ENCODE results near the gene SLC27A5. TPM values are rescaled to one million over a fixed set of nuclear protein-coding genes. Genes with fewer than 3 reads are reported as not detected.
A peak's percentile ranks its signal among the peaks of the same experiment; 100 is the strongest.

SLC27A5 gene
- total and polyA plus RNA-seq, 2 experiments from 2014 or later: 9.0 to 19.1 TPM

GRCh38 chr19:58519087-58519354 lies 7.2 kb upstream of the SLC27A5 start:
- H3K4me1 ChIP-seq (ENCODE audit: insufficient read depth): peaks cover 26% of the 10 kb centered on the region
- 0% methylated on average over 14 of the region's 14 CpGs for WGBS (ENCODE audit: low lambda C conversion rate, missing lambda C conversion rate)
- H3K9me2 ChIP-seq (replicated peaks; ENCODE audit: insufficient read depth): no peaks in the 10 kb centered on the region
- TF ChIP-seq CTCF (IDR thresholded peaks at IDR 0.05; ENCODE audit: poor library complexity) (peak; percentile 65), EZH2phosphoT487 (IDR thresholded peaks at IDR 0.05; ENCODE audit: low read depth, severe bottlenecking, unreplicated experiment) (no peak)
- H3K4me2 ChIP-seq: peak overlapping the region; percentile 99
- no peaks in the 10 kb centered on the region for H3K9me3 ChIP-seq (ENCODE audit: low read depth)
- no peaks in the 10 kb centered on the region for H3K27me3 ChIP-seq
- H3K36me3 ChIP-seq (replicated peaks; ENCODE audit: insufficient read depth, low read depth): no peaks in the 10 kb centered on the region
- H2AFZ ChIP-seq: peak overlapping the region; percentile 93
- peaks cover 5% of the 10 kb centered on the region for H4K20me1 ChIP-seq (ENCODE audit: insufficient read depth, poor library complexity, severe bottlenecking)
- H3K4me3 ChIP-seq: peak overlapping the region; percentile 90
- H3K79me2 ChIP-seq: peaks cover 48% of the 10 kb centered on the region
- peak overlapping the region; percentile 99 for H3K27ac ChIP-seq
- DNase-seq (ENCODE audit: low spot score): peak; percentile 90

GRCh38 chr19:58518256-58519086 lies 6.7 kb upstream of the SLC27A5 start:
- H3K4me3 ChIP-seq: peak overlapping the region; percentile 90
- 26% methylated on average over 22 of the region's 22 CpGs for WGBS (ENCODE audit: low lambda C conversion rate, missing lambda C conversion rate)
- no peak for TF ChIP-seq CTCF (IDR thresholded peaks at IDR 0.05; ENCODE audit: poor library complexity)
- TF ChIP-seq EZH2 (IDR thresholded peaks at IDR 0.05; ENCODE audit: borderline replicate concordance): no peak
- no peak for TF ChIP-seq EZH2phosphoT487 (IDR thresholded peaks at IDR 0.05; ENCODE audit: low read depth, severe bottlenecking, unreplicated experiment)
- H3K4me2 ChIP-seq: peak overlapping the region; percentile 99
- H2AFZ ChIP-seq: peak overlapping the region; percentile 93
- H3K27ac ChIP-seq: peak overlapping the region; percentile 99
- no peaks in the 10 kb centered on the region for H3K9me2 ChIP-seq (replicated peaks; ENCODE audit: insufficient read depth)
- no peaks in the 10 kb centered on the region for H3K9me3 ChIP-seq (ENCODE audit: low read depth)
- peaks cover 48% of the 10 kb centered on the region for H3K79me2 ChIP-seq
- H4K20me1 ChIP-seq (ENCODE audit: insufficient read depth, poor library complexity, severe bottlenecking): peaks cover 5% of the 10 kb centered on the region
- no peaks in the 10 kb centered on the region for H3K36me3 ChIP-seq (replicated peaks; ENCODE audit: insufficient read depth, low read depth)
- H3K27me3 ChIP-seq: no peaks in the 10 kb centered on the region
- no peak for DNase-seq (ENCODE audit: low spot score)
- peaks cover 30% of the 10 kb centered on the region for H3K4me1 ChIP-seq (ENCODE audit: insufficient read depth)

GRCh38 chr19:58516964-58517833 lies 5.4 kb upstream of the SLC27A5 start:
- peaks cover 5% of the 10 kb centered on the region for H4K20me1 ChIP-seq (ENCODE audit: insufficient read depth, poor library complexity, severe bottlenecking)
- TF ChIP-seq EZH2phosphoT487 (IDR thresholded peaks at IDR 0.05; ENCODE audit: low read depth, severe bottlenecking, unreplicated experiment) (no peak), CTCF (IDR thresholded peaks at IDR 0.05; ENCODE audit: poor library complexity) (no peak)

More at GRCh38 chr19:58516964-58517833, 5.4 kb upstream of the SLC27A5 start:
- no peaks in the 10 kb centered on the region for H3K9me2 ChIP-seq (replicated peaks; ENCODE audit: insufficient read depth)
- H3K4me3 ChIP-seq: no peak overlapping the region
- no peak overlapping the region for H2AFZ ChIP-seq
- no peaks in the 10 kb centered on the region for H3K36me3 ChIP-seq (replicated peaks; ENCODE audit: insufficient read depth, low read depth)
- no peak overlapping the region for H3K27ac ChIP-seq
- H3K27me3 ChIP-seq: no peaks in the 10 kb centered on the region
- H3K79me2 ChIP-seq: peaks cover 48% of the 10 kb centered on the region
- DNase-seq (ENCODE audit: low spot score): no peak
- WGBS (ENCODE audit: low lambda C conversion rate, missing lambda C conversion rate): 97% methylated on average over 62 of the region's 65 CpGs
- no peaks in the 10 kb centered on the region for H3K9me3 ChIP-seq (ENCODE audit: low read depth)
- peaks cover 30% of the 10 kb centered on the region for H3K4me1 ChIP-seq (ENCODE audit: insufficient read depth)
- H3K4me2 ChIP-seq: peak overlapping the region; percentile 99

Data from hepatocyte (in vitro differentiated cells).